Epithelial cell of proximal tubule (primary cell): ENCODE results near the gene TNIP3. TPM values are rescaled to one million over a fixed set of nuclear protein-coding genes. Genes with fewer than 3 reads are reported as not detected.

Experiments
- DNase-seq: peaks from one replicate; pipeline ENCODE4 v3.0.0-alpha.2; 2011; ENCODE audit warnings: low read depth
- H3K4me3 ChIP-seq: 2 replicates; pipeline ENCODE4 v1.5.1; 2011; ENCODE audit warnings: low read depth, mild to moderate bottlenecking, low read length
- total RNA-seq: library from RNA; depleted of rRNA; stranded (reverse); fragments of >200 nt; gene quantifications from 2 replicates; pipeline ENCODE4 v1.2.3, GENCODE V29; 2015
- TF ChIP-seq, protein P1 (sequence below): conservative IDR thresholded peaks from 2 replicates; pipeline ENCODE4 v1.5.1; 2012; ENCODE audit warnings: low read depth, mild to moderate bottlenecking, low read length

TNIP3 gene
- total RNA-seq, 1 donor from 2014 or later: 0.46 TPM

DNA sequence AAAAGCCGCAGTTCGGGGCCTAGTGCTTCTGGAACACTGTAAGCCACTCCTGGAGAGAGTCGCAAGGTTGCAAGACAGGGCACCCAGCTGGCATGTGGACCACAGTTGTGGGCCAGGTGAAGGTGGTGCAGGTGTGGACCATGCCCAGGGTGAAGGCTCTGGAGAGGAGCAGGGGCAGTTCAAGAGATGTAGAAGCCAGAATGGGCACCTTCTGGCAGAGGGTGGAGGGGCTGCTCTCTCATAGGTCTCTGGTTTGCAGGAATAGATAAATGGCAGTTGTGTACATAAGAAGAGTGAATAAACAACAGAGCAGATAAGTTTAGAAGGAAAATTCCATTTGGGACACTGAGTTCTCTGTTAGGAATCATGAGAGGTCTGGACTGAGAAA, 38.6 kb downstream of the TNIP3 start:
- DNase-seq: no peak
- TF ChIP-seq, protein P1, sequence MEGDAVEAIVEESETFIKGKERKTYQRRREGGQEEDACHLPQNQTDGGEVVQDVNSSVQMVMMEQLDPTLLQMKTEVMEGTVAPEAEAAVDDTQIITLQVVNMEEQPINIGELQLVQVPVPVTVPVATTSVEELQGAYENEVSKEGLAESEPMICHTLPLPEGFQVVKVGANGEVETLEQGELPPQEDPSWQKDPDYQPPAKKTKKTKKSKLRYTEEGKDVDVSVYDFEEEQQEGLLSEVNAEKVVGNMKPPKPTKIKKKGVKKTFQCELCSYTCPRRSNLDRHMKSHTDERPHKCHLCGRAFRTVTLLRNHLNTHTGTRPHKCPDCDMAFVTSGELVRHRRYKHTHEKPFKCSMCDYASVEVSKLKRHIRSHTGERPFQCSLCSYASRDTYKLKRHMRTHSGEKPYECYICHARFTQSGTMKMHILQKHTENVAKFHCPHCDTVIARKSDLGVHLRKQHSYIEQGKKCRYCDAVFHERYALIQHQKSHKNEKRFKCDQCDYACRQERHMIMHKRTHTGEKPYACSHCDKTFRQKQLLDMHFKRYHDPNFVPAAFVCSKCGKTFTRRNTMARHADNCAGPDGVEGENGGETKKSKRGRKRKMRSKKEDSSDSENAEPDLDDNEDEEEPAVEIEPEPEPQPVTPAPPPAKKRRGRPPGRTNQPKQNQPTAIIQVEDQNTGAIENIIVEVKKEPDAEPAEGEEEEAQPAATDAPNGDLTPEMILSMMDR: no peak

DNA sequence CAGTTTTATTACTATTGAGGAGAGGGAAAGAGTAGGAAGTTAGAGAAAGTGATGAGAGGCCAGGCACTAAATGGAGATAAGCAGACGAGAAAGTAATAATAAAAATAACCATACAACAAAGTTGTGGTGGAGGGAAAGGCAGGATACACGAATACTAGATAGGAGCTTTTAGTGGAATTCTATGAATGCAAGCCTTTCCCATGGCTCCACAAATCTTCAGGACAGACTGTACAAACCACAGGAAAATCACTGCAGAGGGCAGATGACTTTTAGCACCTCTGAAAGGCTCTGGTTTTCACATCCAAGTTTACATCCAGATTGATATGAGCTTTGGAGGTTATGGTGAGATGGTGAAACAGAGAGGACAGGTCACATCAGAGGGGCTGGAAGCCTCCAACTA, 41.5 kb downstream of the TNIP3 start:
- TF ChIP-seq, protein P1: no peak
- no peak overlapping the region for H3K4me3 ChIP-seq
- DNase-seq: no peak

More for the DNA sequence above, 38.6 kb downstream of the TNIP3 start:
- H3K4me3 ChIP-seq: no peak overlapping the region

DNA sequence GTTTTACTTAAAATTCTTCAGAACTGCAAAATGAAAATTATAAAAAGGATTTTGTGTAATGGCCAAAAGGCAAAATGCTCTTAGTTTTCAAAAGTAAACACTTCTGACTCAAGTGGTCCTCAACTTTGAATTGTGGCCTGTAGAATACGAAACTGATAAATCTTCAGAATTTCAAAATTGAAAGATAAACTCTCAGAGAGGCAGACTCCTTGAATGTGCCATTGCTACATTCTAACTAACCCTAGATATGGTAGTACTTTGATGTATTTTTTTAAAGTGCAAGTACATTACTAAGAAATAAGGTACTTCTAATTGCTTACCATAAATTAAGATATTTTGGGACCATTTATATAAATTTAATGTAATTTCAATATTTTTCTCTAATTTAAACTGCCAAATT, 44.4 kb downstream of the TNIP3 start:
- TF ChIP-seq, protein P1: no peak
- no peak overlapping the region for H3K4me3 ChIP-seq
- DNase-seq: no peak

DNA sequence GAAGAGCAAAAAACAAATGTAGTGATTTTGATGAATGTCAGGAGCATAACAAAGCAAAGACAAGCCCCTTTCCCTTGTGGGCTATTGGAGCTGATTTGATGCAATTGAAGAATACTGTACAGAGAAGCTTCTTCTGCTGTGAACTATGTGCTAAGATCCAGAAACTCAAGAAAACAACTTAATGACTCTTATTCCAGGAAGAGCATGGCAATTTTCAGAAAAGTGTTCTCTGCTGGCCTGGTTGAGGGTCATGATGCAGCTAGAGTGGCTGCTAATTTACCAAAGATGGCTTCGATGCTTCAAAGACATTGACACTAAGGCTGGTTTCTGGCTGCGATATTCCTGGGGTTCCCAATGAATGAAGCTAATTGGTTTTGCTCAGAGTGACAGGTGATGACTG, 45.8 kb downstream of the TNIP3 start:
- DNase-seq: no peak
- TF ChIP-seq, protein P1: no peak
- no peak overlapping the region for H3K4me3 ChIP-seq

DNA sequence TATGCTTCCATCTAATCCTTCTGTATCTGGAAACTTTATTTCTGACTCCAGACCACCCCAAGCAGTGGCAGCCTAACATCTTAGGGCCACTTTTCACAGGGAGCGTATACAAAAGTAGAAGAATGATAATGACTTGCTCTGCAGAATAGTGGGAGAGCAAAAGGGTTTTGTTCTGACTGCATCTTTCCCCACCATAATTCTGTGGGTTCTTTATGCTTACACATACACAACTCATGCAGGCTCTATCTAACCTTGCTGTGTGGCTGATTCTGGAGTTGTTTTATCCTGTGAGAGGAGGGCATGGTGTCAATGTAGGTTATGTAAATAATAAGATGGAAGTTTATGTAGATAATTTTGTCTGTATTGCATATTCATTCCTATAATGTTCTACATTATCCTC, 49.4 kb downstream of the TNIP3 start:
- no peak overlapping the region for H3K4me3 ChIP-seq
- TF ChIP-seq, protein P1: no peak
- no peak for DNase-seq

DNA sequence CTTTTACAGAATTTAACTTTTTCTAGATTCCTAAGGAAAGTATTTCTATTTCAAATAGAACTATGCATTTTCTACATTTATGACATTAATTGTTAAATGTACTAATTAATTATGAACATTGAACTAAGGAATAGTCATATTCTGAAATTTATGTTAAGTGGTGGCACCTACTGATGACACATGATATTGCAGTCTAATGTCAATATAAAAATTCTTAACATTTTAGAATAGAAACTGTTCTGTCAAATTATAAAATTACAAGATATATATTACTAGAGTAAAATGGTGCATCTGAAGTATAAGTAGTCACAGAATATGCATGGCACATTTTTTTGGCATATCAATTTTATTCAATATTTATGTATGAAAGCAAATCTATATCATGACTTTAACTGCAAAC, 51.6 kb downstream of the TNIP3 start:
- TF ChIP-seq, protein P1: no peak
- H3K4me3 ChIP-seq: no peak overlapping the region
- no peak for DNase-seq

DNA sequence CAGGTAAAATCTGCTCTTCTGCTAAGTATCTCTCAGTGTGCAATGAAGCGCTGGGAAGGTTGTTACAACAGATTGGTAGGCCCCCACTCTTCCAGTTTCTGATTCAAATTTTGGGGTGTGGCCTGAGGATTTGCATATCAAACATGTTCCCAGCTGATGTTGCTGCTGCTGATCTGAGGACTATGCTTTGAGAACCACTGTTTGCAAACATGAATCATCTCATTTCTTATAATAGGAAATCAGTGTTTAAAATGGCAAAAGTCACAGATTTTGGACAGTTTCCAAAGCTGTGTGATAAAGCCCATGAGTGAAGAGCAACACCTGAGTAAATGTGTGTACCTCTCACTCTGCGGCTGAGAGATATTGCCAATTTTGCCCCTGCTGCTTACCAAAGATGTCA, 55.6 kb downstream of the TNIP3 start:
- TF ChIP-seq, protein P1: no peak
- no peak for DNase-seq
- H3K4me3 ChIP-seq: no peak overlapping the region
